Measurements from ENCODE around the gene ADAMTS9. TPM values are rescaled to one million over a fixed set of nuclear protein-coding genes. Genes with fewer than 3 reads are reported as not detected.

The ADAMTS9 gene
- total and polyA plus RNA-seq, 8 donors, result 5.5 to 107 (median 30.5) TPM

GRCh38 chr3:64566859-64567258, 120.9 kb downstream of the ADAMTS9 start:
- H3K4me1 ChIP-seq, result no peaks in the 10 kb centered on the region
- no peaks in the 10 kb centered on the region for H3K9me3 ChIP-seq
- H3K36me3 ChIP-seq, result peaks cover 0 to 4% (median 0%) of the 10 kb centered on the region in 4 donors
- no peak for DNase-seq
- H3K27me3 ChIP-seq, result no peaks in the 10 kb centered on the region
- no peak for TF ChIP-seq POLR2A (IDR thresholded peaks at IDR 0.05)
- TF ChIP-seq, protein P1, sequence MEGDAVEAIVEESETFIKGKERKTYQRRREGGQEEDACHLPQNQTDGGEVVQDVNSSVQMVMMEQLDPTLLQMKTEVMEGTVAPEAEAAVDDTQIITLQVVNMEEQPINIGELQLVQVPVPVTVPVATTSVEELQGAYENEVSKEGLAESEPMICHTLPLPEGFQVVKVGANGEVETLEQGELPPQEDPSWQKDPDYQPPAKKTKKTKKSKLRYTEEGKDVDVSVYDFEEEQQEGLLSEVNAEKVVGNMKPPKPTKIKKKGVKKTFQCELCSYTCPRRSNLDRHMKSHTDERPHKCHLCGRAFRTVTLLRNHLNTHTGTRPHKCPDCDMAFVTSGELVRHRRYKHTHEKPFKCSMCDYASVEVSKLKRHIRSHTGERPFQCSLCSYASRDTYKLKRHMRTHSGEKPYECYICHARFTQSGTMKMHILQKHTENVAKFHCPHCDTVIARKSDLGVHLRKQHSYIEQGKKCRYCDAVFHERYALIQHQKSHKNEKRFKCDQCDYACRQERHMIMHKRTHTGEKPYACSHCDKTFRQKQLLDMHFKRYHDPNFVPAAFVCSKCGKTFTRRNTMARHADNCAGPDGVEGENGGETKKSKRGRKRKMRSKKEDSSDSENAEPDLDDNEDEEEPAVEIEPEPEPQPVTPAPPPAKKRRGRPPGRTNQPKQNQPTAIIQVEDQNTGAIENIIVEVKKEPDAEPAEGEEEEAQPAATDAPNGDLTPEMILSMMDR (IDR thresholded peaks at IDR 0.05), result no peak
- TF ChIP-seq EP300 (IDR thresholded peaks at IDR 0.05), result no peak
- no peak for TF ChIP-seq POLR2AphosphoS5 (IDR thresholded peaks at IDR 0.05)
- 81 to 92% (median 87%) methylated on average over 3 of the region's 3 CpGs for WGBS, 5 donors
- H3K27ac ChIP-seq, result no peak overlapping the region
- no peak overlapping the region for H3K4me3 ChIP-seq
- intact Hi-C loops (cut with DNase I; ENCODE audit: low total_unique reads), result no loop called here

DNA sequence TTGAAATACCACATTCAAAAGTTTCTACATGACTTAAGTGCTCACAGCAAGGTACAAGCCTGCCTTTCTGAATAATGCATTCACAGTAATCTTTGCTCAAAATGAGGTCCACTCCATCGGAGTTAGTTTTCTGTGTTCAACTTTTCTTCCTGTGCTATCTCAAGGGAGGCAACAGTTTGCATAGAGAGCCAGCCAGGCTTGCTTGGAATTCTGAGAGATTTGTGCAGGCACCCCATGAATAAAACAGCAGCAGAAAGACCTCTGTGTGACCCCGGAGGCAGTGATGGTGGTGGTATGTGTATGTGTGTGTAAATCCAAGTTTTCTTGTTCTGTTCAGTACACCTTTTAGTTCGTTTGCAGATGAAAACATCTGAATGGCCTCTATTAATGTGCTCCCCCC, 124.0 kb downstream of the ADAMTS9 start:
- no peaks in the 10 kb centered on the region for H3K9me3 ChIP-seq
- WGBS, 5 donors, result 31 to 51% (median 43%) methylated on average over 3 of the region's 3 CpGs
- no peak overlapping the region for H3K27ac ChIP-seq
- no peaks in the 10 kb centered on the region for H3K27me3 ChIP-seq
- peaks cover 0 to 3% (median 0%) of the 10 kb centered on the region in 4 donors for H3K4me1 ChIP-seq
- intact Hi-C loops (cut with DNase I; ENCODE audit: low total_unique reads), result no loop called here
- no peak for DNase-seq
- no peak for TF ChIP-seq POLR2A (IDR thresholded peaks at IDR 0.05)
- no peak for TF ChIP-seq POLR2AphosphoS5 (IDR thresholded peaks at IDR 0.05)
- TF ChIP-seq, protein P1 (IDR thresholded peaks at IDR 0.05), result no peak
- no peak for TF ChIP-seq EP300 (IDR thresholded peaks at IDR 0.05)
- peaks cover 0 to 11% (median 0%) of the 10 kb centered on the region in 4 donors for H3K36me3 ChIP-seq
- no peak overlapping the region for H3K4me3 ChIP-seq

DNA sequence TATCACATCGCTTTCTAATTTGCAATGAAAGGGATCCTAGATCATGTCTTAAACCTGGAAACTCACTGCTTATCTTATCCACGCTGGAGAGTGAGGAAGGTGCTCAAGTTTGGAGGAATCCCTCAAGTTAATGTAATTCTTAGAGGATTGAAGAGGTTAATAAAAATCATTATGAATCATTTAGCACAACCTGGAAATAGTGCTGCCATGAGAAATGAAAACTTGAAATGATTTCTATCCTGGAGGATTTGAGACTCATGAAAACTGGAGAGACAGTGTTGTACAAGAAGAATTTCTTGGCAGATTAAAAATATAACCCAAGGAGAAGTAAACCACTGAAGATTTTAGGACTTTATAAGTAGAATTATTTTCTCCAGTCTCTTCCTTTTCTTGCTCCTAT, 125.9 kb downstream of the ADAMTS9 start:
- Histone ChIP-seq H3K27me3 (no peaks in the 10 kb centered on the region), H3K27ac (no peak overlapping the region), H3K36me3 (peaks cover 0 to 7% (median 0%) of the 10 kb centered on the region in 4 donors), H3K9me3 (no peaks in the 10 kb centered on the region), H3K4me1 (peaks cover 0 to 3% (median 0%) of the 10 kb centered on the region in 4 donors), H3K4me3 (no peak overlapping the region)
- WGBS, 5 donors, result 59 to 94% (median 91%) methylated on average over 2 of the region's 2 CpGs
- intact Hi-C loops (cut with DNase I; ENCODE audit: low total_unique reads), result no loop called here
- TF ChIP-seq POLR2AphosphoS5 (IDR thresholded peaks at IDR 0.05) (no peak), POLR2A (IDR thresholded peaks at IDR 0.05) (no peak), EP300 (IDR thresholded peaks at IDR 0.05) (no peak)
- TF ChIP-seq, protein P1 (IDR thresholded peaks at IDR 0.05), result no peak
- DNase-seq, result no peak

- TF ChIP-seq, protein P1 (IDR thresholded peaks at IDR 0.05), result no peak
- no peak for TF ChIP-seq POLR2AphosphoS5 (IDR thresholded peaks at IDR 0.05)
- TF ChIP-seq EP300 (IDR thresholded peaks at IDR 0.05), result no peak
- TF ChIP-seq POLR2A (IDR thresholded peaks at IDR 0.05), result no peak
- intact Hi-C loops (cut with DNase I; ENCODE audit: low total_unique reads), result no loop called here
- H3K4me3 ChIP-seq, result no peak overlapping the region
- H3K27ac ChIP-seq, result no peak overlapping the region
- DNase-seq, result peak in 1 of 2 donors; percentile 20
- peaks cover 0 to 3% (median 0%) of the 10 kb centered on the region in 4 donors for H3K4me1 ChIP-seq
- H3K27me3 ChIP-seq, result no peaks in the 10 kb centered on the region
- H3K9me3 ChIP-seq, result no peaks in the 10 kb centered on the region
- H3K36me3 ChIP-seq, result peaks cover 0 to 7% (median 0%) of the 10 kb centered on the region in 4 donors
- 82 to 95% (median 92%) methylated on average over 22 of the region's 22 CpGs for WGBS, 5 donors
Measured at GRCh38 chr3:64561325-64561843, 126.4 kb downstream of the ADAMTS9 start.
